Measurements from ENCODE around the gene UGT1A8.
"Not testable (repeated sequence)": the region's sequence is repeated elsewhere in the genome, so short reads cannot be mapped to it uniquely, and the experiment has no call there.

UGT1A8 gene

DNA sequence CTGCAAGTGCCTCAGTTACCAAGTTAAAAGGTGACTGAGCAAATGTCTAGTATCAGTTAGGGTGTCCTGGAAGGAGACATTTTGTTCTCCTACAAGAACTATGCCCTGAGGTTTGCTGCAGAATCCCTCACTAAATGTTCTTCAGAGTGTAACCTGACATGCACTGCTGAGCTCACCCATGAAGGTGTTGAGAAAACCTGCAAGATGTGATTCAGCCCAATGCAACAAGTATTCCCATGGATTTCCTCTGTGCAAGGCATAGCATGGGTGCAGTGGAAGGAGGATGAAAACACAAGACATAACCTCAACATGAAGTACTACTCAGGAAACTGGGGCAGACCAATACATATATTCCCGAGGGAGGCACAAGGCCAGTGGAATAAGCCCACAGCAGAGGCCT lies 15.4 kb upstream of the UGT1A8 start:
- Histone ChIP-seq H3K27ac (ENCODE audit: low read depth, low read length) (no peak overlapping the region), H3K9ac (ENCODE audit: low read length) (no peak overlapping the region), H3K36me3 (ENCODE audit: control insufficient read depth, insufficient read depth, low read length) (no peaks in the 10 kb centered on the region), H3K27me3 (ENCODE audit: control insufficient read depth, insufficient read depth, low read length) (no peaks in the 10 kb centered on the region), H3K4me3 (ENCODE audit: low read length) (no peak overlapping the region), H3K4me1 (ENCODE audit: control insufficient read depth, insufficient read depth, low read length) (no peaks in the 10 kb centered on the region)

DNA sequence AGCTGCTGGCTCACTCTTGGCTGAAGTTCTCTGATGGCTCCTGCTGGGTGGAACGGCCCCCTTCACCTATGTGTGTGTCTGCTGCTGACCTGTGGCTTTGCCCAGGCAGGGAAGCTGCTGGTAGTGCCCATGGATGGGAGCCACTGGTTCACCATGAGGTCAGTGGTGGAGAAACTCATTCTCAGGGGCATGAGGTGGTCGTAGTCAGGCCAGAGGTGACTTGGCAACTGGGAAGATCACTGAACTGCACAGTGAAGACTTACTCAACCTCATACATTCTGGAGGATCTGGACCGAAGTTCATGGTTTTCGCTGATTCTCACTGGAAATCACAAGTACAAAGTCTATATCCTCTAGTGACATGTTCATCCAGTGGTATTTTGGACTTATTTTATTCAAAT lies 13.9 kb upstream of the UGT1A8 start:
- Histone ChIP-seq H3K4me1 (ENCODE audit: control insufficient read depth, insufficient read depth, low read length) (no peaks in the 10 kb centered on the region), H3K36me3 (ENCODE audit: control insufficient read depth, insufficient read depth, low read length) (no peaks in the 10 kb centered on the region), H3K4me3 (ENCODE audit: low read length) (no peak overlapping the region), H3K27ac (ENCODE audit: low read depth, low read length) (no peak overlapping the region), H3K9ac (ENCODE audit: low read length) (no peak overlapping the region), H3K27me3 (ENCODE audit: control insufficient read depth, insufficient read depth, low read length) (no peaks in the 10 kb centered on the region)

DNA sequence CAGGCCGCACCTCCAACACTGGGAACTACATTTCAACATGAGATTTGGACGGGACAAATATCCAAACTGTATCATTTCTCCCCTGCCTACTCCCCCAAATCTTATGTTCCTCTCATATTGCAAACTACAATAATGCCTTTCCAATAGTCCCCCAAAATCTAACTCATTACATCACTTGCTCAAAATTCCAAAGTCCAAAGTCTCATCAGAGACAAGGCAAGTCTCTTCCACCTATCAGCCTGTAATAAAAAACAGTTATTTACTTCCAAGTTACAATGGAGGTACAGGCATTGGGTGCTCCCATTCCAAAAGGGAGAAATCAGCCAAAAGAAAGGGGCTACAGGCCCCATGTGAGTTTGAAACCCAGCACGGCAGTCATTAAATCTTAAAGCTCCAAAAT lies 12.6 kb upstream of the UGT1A8 start:
- Histone ChIP-seq H3K4me1 (ENCODE audit: control insufficient read depth, insufficient read depth, low read length) (no peaks in the 10 kb centered on the region), H3K4me3 (ENCODE audit: low read length) (no peak overlapping the region), H3K9ac (ENCODE audit: low read length) (no peak overlapping the region), H3K27ac (ENCODE audit: low read depth, low read length) (no peak overlapping the region), H3K36me3 (ENCODE audit: control insufficient read depth, insufficient read depth, low read length) (no peaks in the 10 kb centered on the region), H3K27me3 (ENCODE audit: control insufficient read depth, insufficient read depth, low read length) (no peaks in the 10 kb centered on the region)

DNA sequence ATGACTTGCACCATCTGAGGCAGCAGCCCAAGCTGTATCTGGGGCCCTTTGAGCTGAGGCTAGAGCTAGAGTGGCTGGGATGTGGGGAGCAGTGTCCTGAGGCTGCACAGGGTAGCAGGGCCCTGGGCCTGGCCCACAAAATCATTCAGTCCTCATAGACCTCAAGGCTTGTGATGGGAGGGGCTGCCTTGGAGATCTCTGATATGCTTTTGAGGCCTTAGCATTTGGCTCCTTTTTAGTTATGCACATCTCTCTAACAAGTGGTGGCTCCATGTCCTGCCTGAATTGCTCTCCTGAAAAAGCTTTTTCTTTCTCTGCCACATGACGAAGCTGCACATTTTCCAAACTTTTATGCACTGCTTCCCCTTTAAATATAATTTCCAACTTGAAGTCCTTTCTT lies 11.8 kb upstream of the UGT1A8 start:
- Histone ChIP-seq H3K4me3 (ENCODE audit: low read length) (no peak overlapping the region), H3K9ac (ENCODE audit: low read length) (no peak overlapping the region), H3K4me1 (ENCODE audit: control insufficient read depth, insufficient read depth, low read length) (no peaks in the 10 kb centered on the region), H3K36me3 (ENCODE audit: control insufficient read depth, insufficient read depth, low read length) (no peaks in the 10 kb centered on the region), H3K27me3 (ENCODE audit: control insufficient read depth, insufficient read depth, low read length) (no peaks in the 10 kb centered on the region), H3K27ac (ENCODE audit: low read depth, low read length) (no peak overlapping the region)

DNA sequence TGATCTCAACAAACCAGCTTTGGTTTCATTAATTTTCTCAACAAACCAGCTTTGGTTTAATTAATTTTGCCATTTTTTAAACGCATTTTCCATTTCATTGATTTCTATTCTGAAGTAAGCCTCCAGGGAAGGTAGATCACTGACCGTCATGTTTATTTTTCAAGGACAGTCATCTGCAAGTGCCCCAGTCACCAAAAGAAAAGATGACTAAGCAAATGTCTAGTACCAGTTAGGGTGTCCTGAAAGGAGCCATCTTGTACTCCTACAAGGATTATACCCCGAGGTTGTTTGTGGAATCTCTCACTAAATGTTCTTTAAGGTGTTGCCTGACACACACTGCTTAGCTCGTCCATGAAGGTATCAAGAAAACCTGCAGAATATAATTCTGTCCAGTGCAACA lies 6.1 kb upstream of the UGT1A8 start:
- H3K27me3 ChIP-seq (ENCODE audit: control insufficient read depth, insufficient read depth, low read length) = no peaks in the 10 kb centered on the region
- no peaks in the 10 kb centered on the region for H3K4me1 ChIP-seq (ENCODE audit: control insufficient read depth, insufficient read depth, low read length)
- no peak overlapping the region for H3K27ac ChIP-seq (ENCODE audit: low read depth, low read length)
- no peak overlapping the region for H3K9ac ChIP-seq (ENCODE audit: low read length)
- no peak overlapping the region for H3K4me3 ChIP-seq (ENCODE audit: low read length)
- H3K36me3 ChIP-seq (ENCODE audit: control insufficient read depth, insufficient read depth, low read length) = no peaks in the 10 kb centered on the region

DNA sequence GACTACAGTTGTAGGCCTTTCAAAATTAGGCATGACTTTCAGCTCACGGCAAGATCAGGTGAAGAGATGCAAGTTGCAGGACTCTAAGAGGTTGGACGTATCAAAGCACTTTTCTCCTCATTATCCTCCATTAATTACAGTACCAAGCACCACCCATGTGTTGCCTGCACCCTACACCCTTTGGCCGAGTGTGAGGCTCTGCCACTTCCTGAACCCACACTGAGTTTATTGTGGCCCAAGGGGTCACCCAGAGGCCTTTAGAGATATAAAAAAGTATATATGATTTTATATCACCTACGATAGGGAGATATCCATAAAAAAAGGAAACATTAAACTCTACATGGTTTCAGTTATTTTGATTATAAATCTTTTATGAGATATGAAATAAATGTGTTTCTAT lies 2.8 kb downstream of the UGT1A8 start:
- no peak overlapping the region for H3K4me3 ChIP-seq (ENCODE audit: low read length)
- H3K27ac ChIP-seq (ENCODE audit: low read depth, low read length) = no peak overlapping the region
- H3K9ac ChIP-seq (ENCODE audit: low read length) = no peak overlapping the region
- no peaks in the 10 kb centered on the region for H3K27me3 ChIP-seq (ENCODE audit: control insufficient read depth, insufficient read depth, low read length)
- H3K4me1 ChIP-seq (ENCODE audit: control insufficient read depth, insufficient read depth, low read length) = no peaks in the 10 kb centered on the region
- no peaks in the 10 kb centered on the region for H3K36me3 ChIP-seq (ENCODE audit: control insufficient read depth, insufficient read depth, low read length)

DNA sequence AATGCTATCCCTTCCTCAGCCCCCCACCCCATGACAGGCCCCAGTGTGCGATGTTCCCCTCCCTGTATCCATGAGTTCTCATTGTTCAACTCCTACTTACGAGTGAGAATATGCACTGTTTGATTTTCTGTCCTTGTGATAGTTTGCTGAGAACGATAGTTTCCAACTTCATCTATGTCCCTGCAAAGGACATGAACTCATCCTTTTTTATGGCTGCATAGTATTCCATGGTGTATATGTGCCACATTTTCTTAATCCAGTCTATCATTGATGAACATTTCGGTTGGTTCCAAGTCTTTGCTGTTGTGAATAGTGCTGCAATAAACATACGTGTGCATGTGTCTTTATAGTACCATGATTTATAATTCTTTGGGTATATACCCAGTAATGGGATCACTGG lies 4.4 kb downstream of the UGT1A8 start:
- not testable (repeated sequence) for H3K4me3 ChIP-seq (ENCODE audit: low read length); H3K4me1 ChIP-seq (ENCODE audit: control insufficient read depth, insufficient read depth, low read length); H3K9ac ChIP-seq (ENCODE audit: low read length); H3K36me3 ChIP-seq (ENCODE audit: control insufficient read depth, insufficient read depth, low read length); H3K27ac ChIP-seq (ENCODE audit: low read depth, low read length); H3K27me3 ChIP-seq (ENCODE audit: control insufficient read depth, insufficient read depth, low read length)

DNA sequence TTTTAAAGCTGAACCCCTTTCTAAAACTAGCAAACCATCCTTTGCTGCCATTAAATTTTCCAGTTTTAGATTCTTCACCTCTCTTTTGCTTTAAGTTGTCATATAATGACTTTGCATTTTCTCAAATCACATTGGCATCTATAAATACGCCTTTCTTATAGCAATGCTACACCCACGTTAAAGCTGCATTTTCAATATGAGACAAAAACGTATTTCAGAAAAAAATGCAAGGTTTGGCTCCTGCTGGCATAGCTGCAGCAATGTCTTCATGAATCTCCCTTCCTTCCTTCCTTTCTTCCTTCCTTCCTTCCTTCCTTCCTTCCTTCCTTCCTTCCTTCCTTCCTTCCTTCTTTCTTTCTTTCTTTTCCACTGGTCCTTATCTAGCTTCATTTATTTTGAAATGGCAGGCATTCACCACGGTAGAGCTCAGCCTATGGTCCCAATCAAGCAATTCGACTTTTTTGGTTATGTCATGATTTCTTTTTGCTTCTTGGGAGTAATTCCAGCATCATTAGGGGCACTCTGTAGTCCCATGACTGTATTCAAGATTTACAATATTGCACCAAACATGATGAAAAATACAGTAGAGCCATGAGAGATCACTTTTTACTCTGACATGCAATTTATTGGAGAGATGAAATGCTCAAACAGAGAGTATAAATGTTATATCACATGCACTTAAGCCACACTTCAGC lies 10.0 kb downstream of the UGT1A8 start:
- no peak overlapping the region for H3K4me3 ChIP-seq (ENCODE audit: low read length)
- H3K4me1 ChIP-seq (ENCODE audit: control insufficient read depth, insufficient read depth, low read length) = no peaks in the 10 kb centered on the region
- H3K27me3 ChIP-seq (ENCODE audit: control insufficient read depth, insufficient read depth, low read length) = no peaks in the 10 kb centered on the region
- no peaks in the 10 kb centered on the region for H3K36me3 ChIP-seq (ENCODE audit: control insufficient read depth, insufficient read depth, low read length)
- no peak overlapping the region for H3K27ac ChIP-seq (ENCODE audit: low read depth, low read length)
- H3K9ac ChIP-seq (ENCODE audit: low read length) = no peak overlapping the region

DNA sequence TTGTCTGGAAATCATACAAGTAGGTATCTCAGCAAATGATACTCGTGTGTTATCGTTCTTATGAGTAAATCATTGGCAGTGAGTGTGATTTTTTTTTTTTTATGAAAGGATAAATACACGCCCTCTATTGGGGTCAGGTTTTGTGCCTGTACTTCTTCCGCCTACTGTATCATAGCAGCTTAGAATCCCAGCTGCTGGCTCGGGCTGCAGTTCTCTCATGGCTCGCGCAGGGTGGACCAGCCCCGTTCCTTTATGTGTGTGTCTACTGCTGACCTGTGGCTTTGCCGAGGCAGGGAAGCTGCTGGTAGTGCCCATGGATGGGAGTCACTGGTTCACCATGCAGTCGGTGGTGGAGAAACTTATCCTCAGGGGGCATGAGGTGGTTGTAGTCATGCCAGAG lies 18.9 kb downstream of the UGT1A8 start, which contains the start of gene UGT1A10:
Gene UGT1A10 (plus strand): TSS at position 143 of the 400 bp plus-strand sequence. CDS start 75 bp downstream, at position 218.
- not testable (repeated sequence) for H3K27me3 ChIP-seq (ENCODE audit: control insufficient read depth, insufficient read depth, low read length); H3K9ac ChIP-seq (ENCODE audit: low read length); H3K4me1 ChIP-seq (ENCODE audit: control insufficient read depth, insufficient read depth, low read length); H3K27ac ChIP-seq (ENCODE audit: low read depth, low read length); H3K36me3 ChIP-seq (ENCODE audit: control insufficient read depth, insufficient read depth, low read length)
- H3K4me3 ChIP-seq (ENCODE audit: low read length) = peak within 1 kb of the TSS; percentile 25

DNA sequence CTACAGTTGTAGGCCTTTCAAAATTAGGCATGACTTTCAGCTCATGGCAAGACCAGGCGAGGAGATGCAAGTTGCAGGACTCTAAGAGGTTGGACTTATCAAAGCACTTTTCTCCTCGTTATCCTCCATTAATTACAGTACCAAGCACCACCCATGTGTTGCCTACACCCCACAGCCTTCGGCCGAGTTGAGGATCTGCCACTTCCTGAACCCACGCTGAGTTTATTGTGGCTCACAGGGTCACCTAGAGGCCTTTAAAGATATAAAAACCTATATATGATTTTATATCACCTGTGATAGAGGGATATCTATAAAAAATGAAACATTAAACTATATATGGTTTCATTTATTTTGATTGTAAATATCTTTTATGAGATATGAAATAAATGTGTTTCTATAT lies 21.4 kb downstream of the UGT1A8 start:
- Histone ChIP-seq H3K27me3 (ENCODE audit: control insufficient read depth, insufficient read depth, low read length) (no peaks in the 10 kb centered on the region), H3K9ac (ENCODE audit: low read length) (no peak overlapping the region), H3K36me3 (ENCODE audit: control insufficient read depth, insufficient read depth, low read length) (no peaks in the 10 kb centered on the region), H3K27ac (ENCODE audit: low read depth, low read length) (no peak overlapping the region), H3K4me3 (ENCODE audit: low read length) (no peak overlapping the region), H3K4me1 (ENCODE audit: control insufficient read depth, insufficient read depth, low read length) (no peaks in the 10 kb centered on the region)

DNA sequence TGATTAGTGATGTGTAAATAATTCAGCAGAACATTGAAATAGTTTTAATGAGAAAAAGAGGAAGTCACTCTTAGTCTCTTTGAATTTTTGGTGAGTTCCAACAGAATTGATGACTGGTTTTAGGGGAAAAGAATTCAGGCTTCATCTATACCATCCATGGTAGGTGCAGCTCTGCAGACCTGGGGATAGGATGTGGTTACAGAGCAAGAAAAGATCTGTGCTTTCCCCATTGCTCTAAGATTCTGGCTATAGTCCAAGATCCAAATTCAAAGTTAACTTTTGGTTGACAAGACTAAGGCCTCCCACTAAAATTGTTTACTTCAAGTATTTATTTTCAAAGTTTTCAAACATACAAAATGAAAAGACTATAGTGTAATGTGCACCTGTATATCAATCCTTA lies 22.4 kb downstream of the UGT1A8 start:
- Histone ChIP-seq H3K4me3 (ENCODE audit: low read length) (no peak overlapping the region), H3K27me3 (ENCODE audit: control insufficient read depth, insufficient read depth, low read length) (no peaks in the 10 kb centered on the region), H3K36me3 (ENCODE audit: control insufficient read depth, insufficient read depth, low read length) (no peaks in the 10 kb centered on the region), H3K9ac (ENCODE audit: low read length) (no peak overlapping the region), H3K27ac (ENCODE audit: low read depth, low read length) (no peak overlapping the region), H3K4me1 (ENCODE audit: control insufficient read depth, insufficient read depth, low read length) (no peaks in the 10 kb centered on the region)

DNA sequence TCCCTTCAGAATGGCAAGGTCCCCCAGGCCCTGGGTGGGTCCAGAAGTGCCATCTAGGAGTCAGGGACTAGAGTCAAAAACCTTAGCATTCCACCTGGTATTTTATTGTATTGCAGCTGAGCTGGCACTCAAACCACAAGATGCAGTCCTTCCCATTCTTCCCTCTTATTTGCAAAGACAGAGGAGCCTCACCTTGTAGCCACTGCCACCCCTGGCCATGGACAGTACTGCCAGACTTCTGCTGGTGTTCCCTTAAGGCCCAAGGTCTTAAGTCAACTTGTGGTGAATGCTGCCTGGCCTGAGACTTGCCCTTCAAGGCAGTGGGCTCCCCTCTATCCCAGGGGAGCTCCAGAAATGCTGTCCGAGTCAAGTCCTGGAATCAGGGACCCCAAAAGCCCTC lies 25.7 kb downstream of the UGT1A8 start:
- no peaks in the 10 kb centered on the region for H3K4me1 ChIP-seq (ENCODE audit: control insufficient read depth, insufficient read depth, low read length)
- H3K36me3 ChIP-seq (ENCODE audit: control insufficient read depth, insufficient read depth, low read length) = no peaks in the 10 kb centered on the region
- H3K9ac ChIP-seq (ENCODE audit: low read length) = no peak overlapping the region

DNA sequence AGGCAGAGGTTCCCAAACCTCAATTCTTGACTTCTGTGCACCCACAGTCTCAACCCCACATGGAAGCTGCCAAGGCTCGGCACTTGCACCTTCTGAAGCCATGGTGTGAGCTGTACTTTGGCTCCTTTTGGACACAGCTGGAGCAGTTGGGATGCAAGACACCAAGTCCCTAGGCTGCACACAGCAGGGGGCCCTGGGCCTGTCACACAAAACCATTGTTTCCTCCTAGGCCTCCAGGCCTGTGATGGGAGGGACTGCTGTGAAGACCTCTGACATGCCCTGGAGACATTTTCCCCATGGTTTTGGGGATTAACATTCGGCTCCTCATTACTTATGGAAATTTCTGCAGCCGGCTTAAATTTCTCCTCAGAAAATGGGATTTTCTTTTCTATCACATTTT lies 28.6 kb downstream of the UGT1A8 start:
- not testable (repeated sequence) for H3K27me3 ChIP-seq (ENCODE audit: control insufficient read depth, insufficient read depth, low read length)

More for the DNA sequence above, 25.7 kb downstream of the UGT1A8 start:
- Histone ChIP-seq H3K4me3 (ENCODE audit: low read length) (no peak overlapping the region), H3K27ac (ENCODE audit: low read depth, low read length) (no peak overlapping the region), H3K27me3 (ENCODE audit: control insufficient read depth, insufficient read depth, low read length) (no peaks in the 10 kb centered on the region)

More for the DNA sequence above, 28.6 kb downstream of the UGT1A8 start:
- H3K36me3 ChIP-seq (ENCODE audit: control insufficient read depth, insufficient read depth, low read length); H3K9ac ChIP-seq (ENCODE audit: low read length); H3K4me3 ChIP-seq (ENCODE audit: low read length); H3K4me1 ChIP-seq (ENCODE audit: control insufficient read depth, insufficient read depth, low read length); H3K27ac ChIP-seq (ENCODE audit: low read depth, low read length): not testable (repeated sequence)

All from rectal smooth muscle tissue (tissue), 1 donor.